IMR-90 (cell line): ENCODE results near the gene SLC16A1. TPM values are rescaled to one million over a fixed set of nuclear protein-coding genes. Genes with fewer than 3 reads are reported as not detected.
"Not testable (repeated sequence)": the region's sequence is repeated elsewhere in the genome, so short reads cannot be mapped to it uniquely, and the experiment has no call there.

ENCODE experiments used
- ATAC-seq: fragments of 200-7000 bp; cut with Tn5 transposase; 2 replicates; pipeline ENCODE4 v1.9.1; 2020; ENCODE audit warnings: low read depth, mild to moderate bottlenecking, moderate library complexity
- BruUV-seq: library from RNA; stranded (reverse); fragments of 400-500 nt; replicated peaks from 2 replicates; lab custom pipeline; 2021; lab: Mats Ljungman, UMichigan
- CTCF ChIA-PET: fragments of 300-600 bp; formaldehyde crosslinking; extraction: SDS; loops from one replicate; lab custom pipeline; 2021; ENCODE audit warnings: antibody characterized with exemption; lab: Yijun Ruan, JAX
- POLR2A ChIA-PET: fragments of 300-600 bp; sonication (Branson Sonifier 250); formaldehyde crosslinking; loops from one replicate; lab custom pipeline; 2022; ENCODE audit warnings: antibody characterized with exemption; ENCODE audit not compliant: unreplicated experiment; lab: Charles Lee
- DNase-seq: peaks from one replicate; pipeline ENCODE4 v3.0.0; 2013
- H2AFZ ChIP-seq: replicated peaks from 2 replicates; pipeline ENCODE3; 2013; ENCODE audit warnings: low read length, mild to moderate bottlenecking; ENCODE audit not compliant: poor library complexity
- H2AK5ac ChIP-seq: 2 replicates; pipeline ENCODE4 v1.6.1; 2013; ENCODE audit warnings: low read depth, low read length, inconsistent platforms
- H2AK9ac ChIP-seq: replicated peaks from 2 replicates; pipeline ENCODE3; 2013; ENCODE audit warnings: mild to moderate bottlenecking, low read depth, low read length, moderate library complexity; ENCODE audit not compliant: poor library complexity
- H2BK120ac ChIP-seq: 2 replicates; pipeline ENCODE4 v1.6.1; 2013; ENCODE audit warnings: low read depth, low read length, inconsistent platforms
- H2BK15ac ChIP-seq: 3 replicates; pipeline ENCODE4 v1.6.1; 2013; ENCODE audit warnings: low read depth, low read length, inconsistent platforms
- H2BK20ac ChIP-seq: 2 replicates; pipeline ENCODE4 v1.6.1; 2013; ENCODE audit warnings: low read depth, mild to moderate bottlenecking, inconsistent platforms, low read length, moderate library complexity
- H2BK5ac ChIP-seq: 2 replicates; pipeline ENCODE4 v1.6.1; 2013; ENCODE audit warnings: mild to moderate bottlenecking, low read depth, low read length, inconsistent platforms; ENCODE audit not compliant: poor library complexity, severe bottlenecking
- H3K14ac ChIP-seq: replicated peaks from 2 replicates; pipeline ENCODE4 v1.6.1; 2013; ENCODE audit warnings: low read depth, low read length, inconsistent platforms
- H3K18ac ChIP-seq: 2 replicates; pipeline ENCODE4 v1.6.1; 2013; ENCODE audit warnings: low read depth, low read length, control low read depth
- H3K23ac ChIP-seq: 2 replicates; pipeline ENCODE4 v1.6.1; 2013; ENCODE audit warnings: low read depth, low read length, inconsistent platforms
- H3K27ac ChIP-seq: 2 replicates; pipeline ENCODE4 v1.5.1; 2013; ENCODE audit warnings: mild to moderate bottlenecking, control low read depth, low read length; ENCODE audit not compliant: insufficient read depth
- H3K27me3 ChIP-seq: 2 replicates; pipeline ENCODE4 v1.6.1; 2013; ENCODE audit warnings: low read length; ENCODE audit not compliant: control insufficient read depth, insufficient read depth
- H3K36me3 ChIP-seq: 2 replicates; pipeline ENCODE4 v1.6.1; 2013; ENCODE audit warnings: low read length, mixed read lengths; ENCODE audit not compliant: control insufficient read depth, insufficient read depth
- H3K4ac ChIP-seq: 2 replicates; pipeline ENCODE4 v1.6.1; 2013; ENCODE audit warnings: low read depth, low read length, inconsistent platforms
- H3K4me1 ChIP-seq: 2 replicates; pipeline ENCODE4 v1.6.1; 2013; ENCODE audit warnings: low read length, mixed read lengths; ENCODE audit not compliant: control insufficient read depth, insufficient read depth
- H3K4me2 ChIP-seq: 2 replicates; pipeline ENCODE4 v1.6.1; 2013; ENCODE audit warnings: low read depth, mild to moderate bottlenecking, control low read depth, low read length, moderate library complexity
- H3K4me3 ChIP-seq: 2 replicates; pipeline ENCODE4 v1.5.1; 2013; ENCODE audit warnings: low read depth, mild to moderate bottlenecking, control low read depth, low read length, moderate library complexity; ENCODE audit not compliant: insufficient read depth
- H3K56ac ChIP-seq: 2 replicates; pipeline ENCODE4 v1.6.1; 2013; ENCODE audit warnings: low read length, inconsistent platforms; ENCODE audit not compliant: insufficient read depth; ENCODE audit errors: extremely low read depth
- H3K79me1 ChIP-seq, 2 experiments: 2 replicates each; pipeline ENCODE4 v1.6.1; 2013; ENCODE audit warnings: low read length in 2 of 2, inconsistent platforms in 1 of 2, low read depth in 1 of 2
- H3K9ac ChIP-seq: 2 replicates; pipeline ENCODE4 v1.6.1; 2013; ENCODE audit warnings: low read depth, low read length, control low read depth
- H3K9me1 ChIP-seq: 2 replicates; pipeline ENCODE4 v1.6.1; 2013; ENCODE audit warnings: low read length, inconsistent platforms; ENCODE audit not compliant: insufficient read depth
- H3K9me3 ChIP-seq: 2 replicates; pipeline ENCODE4 v1.6.1; 2013; ENCODE audit warnings: low read length; ENCODE audit not compliant: control insufficient read depth, insufficient read depth
- H4K20me1 ChIP-seq: 2 replicates; pipeline ENCODE4 v1.6.1; 2013; ENCODE audit warnings: low read length, inconsistent platforms; ENCODE audit not compliant: insufficient read depth
- H4K5ac ChIP-seq: 2 replicates; pipeline ENCODE4 v1.6.1; 2013; ENCODE audit warnings: mild to moderate bottlenecking, low read depth, low read length, control low read depth
- H4K8ac ChIP-seq, 2 experiments: 2 replicates each; pipeline ENCODE4 v1.6.1; 2013; ENCODE audit warnings: low read depth in 2 of 2, low read length in 2 of 2, control low read depth in 1 of 2, inconsistent platforms in 1 of 2
- H4K91ac ChIP-seq: 2 replicates; pipeline ENCODE4 v1.6.1; 2013; ENCODE audit warnings: low read depth, low read length, inconsistent platforms; ENCODE audit not compliant: insufficient read depth
- MAFK ChIP-seq: IDR thresholded peaks from 2 replicates; pipeline ENCODE4 v1.6.1; 2012; ENCODE audit warnings: low read depth, low read length, improper control_type of control experiment
- RCOR1 ChIP-seq: IDR thresholded peaks from 2 replicates; pipeline ENCODE4 v1.6.1; 2012; ENCODE audit warnings: mild to moderate bottlenecking, low read length, improper control_type of control experiment; ENCODE audit not compliant: insufficient replicate concordance
- WGBS, 2 experiments: methylation state at CpG; one replicate each; pipeline versions ENCODE4 v1.1.5 to v1.1.7; 2013; ENCODE audit warnings: missing lambda C conversion rate in 2 of 2; ENCODE audit not compliant: insufficient read length in 1 of 2; ENCODE audit errors: extremely low coverage in 2 of 2; 5-methylcytosine and 5-hydroxymethylcytosine counted together
- dilution Hi-C: fragments of 300-500 bp; cut with HindIII; formaldehyde crosslinking; loops from one replicate; pipeline ENCODE4 v1.14.3; 2018; ENCODE audit warnings: low sequenced_read_pairs; ENCODE audit not compliant: unreplicated experiment
- in situ Hi-C: fragments of 300-500 bp; cut with MboI; formaldehyde crosslinking; loops from 3 replicates; pipeline ENCODE4 v1.14.3; 2019; ENCODE audit warnings: low sequenced_read_pairs, inconsistent platforms, mixed read lengths
- intact Hi-C: fragments of 100-400 bp; cut with micrococcal nuclease; formaldehyde crosslinking; loops from 2 replicates; pipeline ENCODE4 v1.10.0; 2022
- polyA plus RNA-seq, 3 experiments: library from polyadenylated mRNA; depleted of rRNA; stranded (reverse); fragments of >200 nt; gene quantifications; 2 replicates each; pipeline ENCODE4 v1.2.3, GENCODE V29; 2012; ENCODE audit warnings: low replicate concordance in 1 of 3
- total RNA-seq: library from RNA; depleted of rRNA; stranded (reverse); fragments of >200 nt; gene quantifications from 2 replicates; pipeline ENCODE4 v1.2.3, GENCODE V29; 2012

The SLC16A1 gene
- total and polyA plus RNA-seq, 2 of the 4 experiments (the other 2 are of a cell fraction) = 32.9 to 156 TPM

DNA sequence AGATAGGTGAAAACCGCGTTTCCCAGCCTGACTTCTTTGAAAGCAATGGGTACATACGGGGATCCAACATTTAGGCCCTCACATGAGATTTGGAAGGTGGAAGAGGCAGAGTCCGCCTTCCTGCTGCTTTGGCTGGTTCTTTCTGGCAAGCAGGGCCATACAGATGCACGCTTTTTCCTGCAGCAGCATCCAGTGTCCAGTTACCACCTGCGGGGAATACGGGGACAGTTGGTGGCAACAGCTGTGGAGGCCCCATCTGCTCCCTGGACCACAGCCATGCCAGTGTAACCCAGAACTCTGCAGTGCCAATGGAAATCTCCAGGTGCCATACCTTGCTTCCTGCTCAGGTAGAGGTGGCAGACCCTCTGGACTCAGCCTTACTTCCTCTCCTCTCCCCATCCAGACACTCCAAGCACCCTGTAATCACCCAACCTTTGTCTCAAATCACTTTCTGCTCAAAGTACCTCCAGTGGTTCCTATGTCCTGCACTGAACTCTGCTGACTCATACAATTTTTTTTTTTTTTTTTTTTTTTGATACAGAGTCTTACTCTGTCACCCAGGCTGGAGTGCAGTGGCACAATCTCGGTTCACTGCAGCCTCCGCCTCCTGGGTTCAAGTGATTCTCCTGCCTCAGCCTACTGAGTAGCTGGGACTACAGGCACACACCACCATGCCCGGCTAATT is 68.3 kb downstream of the SLC16A1 start:
- Histone ChIP-seq H2AK9ac (no peak overlapping the region), H2BK5ac (no peak overlapping the region), H3K4ac (no peak overlapping the region), H3K9me1 (peaks cover 3% of the 10 kb centered on the region; the same call in 1 of the 2 replicates), H4K8ac (no peak overlapping the region), H2BK15ac (no peak overlapping the region), H3K18ac (no peak overlapping the region), H3K9me3 (no peaks in the 10 kb centered on the region), H3K4me2 (no peak overlapping the region), H4K91ac (no peak overlapping the region), H2AFZ (peak overlapping the region; percentile 75), H4K20me1 (no peaks in the 10 kb centered on the region), H3K14ac (no peak overlapping the region; the same call in 1 of the 2 replicates), H3K4me1 (peaks cover 5% of the 10 kb centered on the region), H2BK120ac (no peak overlapping the region), H2BK20ac (no peak overlapping the region; the same call in 1 of the 2 replicates), H3K27ac (no peak overlapping the region), H3K79me1 (no peaks in the 10 kb centered on the region), H4K5ac (no peak overlapping the region), H3K56ac (no peak overlapping the region), H3K36me3 (no peaks in the 10 kb centered on the region), H3K4me3 (no peak overlapping the region), H3K27me3 (no peaks in the 10 kb centered on the region), H3K9ac (no peak overlapping the region), H2AK5ac (no peak overlapping the region), H3K23ac (no peak overlapping the region)
- ATAC-seq (peak; percentile 67), DNase-seq (no peak)
- in situ Hi-C loops = no loop called here
- POLR2A ChIA-PET = no interaction called here
- CTCF ChIA-PET = no interaction called here
- dilution Hi-C loops = no loop called here
- TF ChIP-seq RCOR1 (no peak), MAFK (peak; percentile 63)
- intact Hi-C loops = no loop called here
- no TSS peak for BruUV-seq
- WGBS, 2 experiments = 95% methylated on average over 3 of the region's 10 CpGs; no CpG with 5 or more reads in 1 of the 2 experiments

DNA sequence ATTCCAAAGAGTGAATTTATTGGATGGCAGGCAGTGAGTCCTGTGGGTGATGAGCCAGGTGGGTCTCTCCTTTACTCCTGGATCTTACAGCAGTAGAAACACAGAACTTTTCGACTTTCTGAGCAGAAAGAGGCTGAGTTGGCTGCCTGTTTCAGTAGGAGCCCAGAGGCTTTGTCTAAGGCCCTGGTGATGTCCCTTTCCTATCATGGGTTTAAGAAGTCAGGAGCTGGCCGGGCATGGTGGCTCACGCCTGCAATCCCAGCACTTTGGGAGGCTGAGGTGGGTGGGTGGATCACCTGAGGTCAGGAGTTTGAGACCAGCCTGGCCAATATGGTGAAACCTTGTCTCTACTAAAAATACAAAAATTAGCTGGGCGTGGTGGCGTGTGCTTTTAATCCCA is 71.0 kb downstream of the SLC16A1 start:
- H2BK15ac ChIP-seq, H2AFZ ChIP-seq, H3K9me1 ChIP-seq, H3K9me3 ChIP-seq, BruUV-seq, H4K8ac ChIP-seq, H3K27ac ChIP-seq, POLR2A ChIA-PET, H3K56ac ChIP-seq, H3K23ac ChIP-seq, H3K14ac ChIP-seq, CTCF ChIA-PET, dilution Hi-C loops, H3K79me1 ChIP-seq, intact Hi-C loops, H2BK20ac ChIP-seq, H3K36me3 ChIP-seq, H4K20me1 ChIP-seq, H3K4ac ChIP-seq, H3K4me3 ChIP-seq, H2AK5ac ChIP-seq, H3K27me3 ChIP-seq, DNase-seq, H2AK9ac ChIP-seq, H3K9ac ChIP-seq, H2BK5ac ChIP-seq, H2BK120ac ChIP-seq, ATAC-seq, H3K18ac ChIP-seq, H3K4me1 ChIP-seq, H3K4me2 ChIP-seq, H4K91ac ChIP-seq, H4K5ac ChIP-seq: not testable (repeated sequence)
- in situ Hi-C loops = loop anchor here (5.0 kb wide), 1 partner anchor 157 kb away; no protein-coding TSS in a partner anchor
- WGBS, 2 experiments = 89% methylated on average over 1 of the region's 5 CpGs; no CpG with 5 or more reads in 1 of the 2 experiments
